ENCODE measurements around the gene SUPT20H.

Gene SUPT20H

GRCh38 chr13:37039896-37040295, 19.6 kb downstream of the SUPT20H start:
- no peak overlapping the region for H3K4me3 ChIP-seq (ENCODE audit: low read length)
- TF ChIP-seq CTCF (IDR thresholded peaks at IDR 0.05; ENCODE audit: insufficient read depth, low read depth, low read length, missing control alignments), result no peak
- no peak for DNase-seq (ENCODE audit: low read depth)

- no peak overlapping the region for H3K4me3 ChIP-seq (ENCODE audit: low read length)
- no peak for TF ChIP-seq CTCF (IDR thresholded peaks at IDR 0.05; ENCODE audit: insufficient read depth, low read depth, low read length, missing control alignments)
- DNase-seq (ENCODE audit: low read depth), result no peak
These were observed 22.2 kb downstream of the SUPT20H start for GRCh38 chr13:37037241-37037640.

- H3K4me3 ChIP-seq (ENCODE audit: low read length), result no peak overlapping the region
- no peak for DNase-seq (ENCODE audit: low read depth)
- no peak for TF ChIP-seq CTCF (IDR thresholded peaks at IDR 0.05; ENCODE audit: insufficient read depth, low read depth, low read length, missing control alignments)
These were observed 29.9 kb downstream of the SUPT20H start for GRCh38 chr13:37029617-37030016.

GRCh38 chr13:37027639-37028038, 31.8 kb downstream of the SUPT20H start:
- no peak overlapping the region for H3K4me3 ChIP-seq (ENCODE audit: low read length)
- no peak for DNase-seq (ENCODE audit: low read depth)
- no peak for TF ChIP-seq CTCF (IDR thresholded peaks at IDR 0.05; ENCODE audit: insufficient read depth, low read depth, low read length, missing control alignments)

GRCh38 chr13:37026771-37027170, 32.7 kb downstream of the SUPT20H start:
- H3K4me3 ChIP-seq (ENCODE audit: low read length), result no peak overlapping the region
- TF ChIP-seq CTCF (IDR thresholded peaks at IDR 0.05; ENCODE audit: insufficient read depth, low read depth, low read length, missing control alignments), result no peak
- DNase-seq (ENCODE audit: low read depth), result no peak

GRCh38 chr13:37023871-37024270, 35.6 kb downstream of the SUPT20H start:
- peak; percentile 49 for DNase-seq (ENCODE audit: low read depth)
- no peak overlapping the region for H3K4me3 ChIP-seq (ENCODE audit: low read length)
- no peak for TF ChIP-seq CTCF (IDR thresholded peaks at IDR 0.05; ENCODE audit: insufficient read depth, low read depth, low read length, missing control alignments)

- no peak for TF ChIP-seq CTCF (IDR thresholded peaks at IDR 0.05; ENCODE audit: insufficient read depth, low read depth, low read length, missing control alignments)
- H3K4me3 ChIP-seq (ENCODE audit: low read length), result no peak overlapping the region
- no peak for DNase-seq (ENCODE audit: low read depth)
These were observed 44.9 kb downstream of the SUPT20H start for GRCh38 chr13:37014609-37015008.
